ENCODE results near the gene RBM4B. TPM values are rescaled to one million over a fixed set of nuclear protein-coding genes. Genes with fewer than 3 reads are reported as not detected.

The RBM4B gene
- total RNA-seq, 1 donor from 2014 or later, result 17.4 TPM

GRCh38 chr11:66719111-66719872 lies 41.6 kb upstream of the RBM4B start:
- Histone ChIP-seq H3K4me1 (no peaks in the 10 kb centered on the region), H3K4me3 (no peak overlapping the region), H3K9me3 (no peaks in the 10 kb centered on the region), H3K36me3 (no peaks in the 10 kb centered on the region), H3K27me3 (no peaks in the 10 kb centered on the region), H3K27ac (no peak overlapping the region)
- intact Hi-C loops (cut with DNase I), result no loop called here
- TF ChIP-seq POLR2AphosphoS5 (IDR thresholded peaks at IDR 0.05; ENCODE audit: insufficient read depth in 1 of 2, low read depth in 1 of 2) (no peak), POLR2A (IDR thresholded peaks at IDR 0.05) (no peak), CTCF (IDR thresholded peaks at IDR 0.05) (no peak)
- DNase-seq (ENCODE audit: extremely low spot score in 2 of 2), result no peak

GRCh38 chr11:66718320-66718971 lies 40.8 kb upstream of the RBM4B start:
- no peaks in the 10 kb centered on the region for H3K27me3 ChIP-seq
- no peak overlapping the region for H3K27ac ChIP-seq
- H3K4me3 ChIP-seq, result peak overlapping the region in 1 of 2 donors; percentile 41
- no peaks in the 10 kb centered on the region for H3K4me1 ChIP-seq
- no peaks in the 10 kb centered on the region for H3K36me3 ChIP-seq
- TF ChIP-seq POLR2AphosphoS5 (IDR thresholded peaks at IDR 0.05; ENCODE audit: insufficient read depth in 1 of 2, low read depth in 1 of 2) (peak in 1 of 2 donors; percentile 33), POLR2A (IDR thresholded peaks at IDR 0.05) (no peak)
- intact Hi-C loops (cut with DNase I), result no loop called here
- H3K9me3 ChIP-seq, result no peaks in the 10 kb centered on the region
- DNase-seq (ENCODE audit: extremely low spot score in 2 of 2), result no peak

GRCh38 chr11:66717925-66718319 lies 40.2 kb upstream of the RBM4B start:
- no peaks in the 10 kb centered on the region for H3K9me3 ChIP-seq
- H3K27ac ChIP-seq, result no peak overlapping the region
- H3K36me3 ChIP-seq, result no peaks in the 10 kb centered on the region
- intact Hi-C loops (cut with DNase I), result no loop called here
- no peak for DNase-seq (ENCODE audit: extremely low spot score in 2 of 2)
- TF ChIP-seq CTCF (IDR thresholded peaks at IDR 0.05) (no peak), POLR2A (IDR thresholded peaks at IDR 0.05) (no peak), POLR2AphosphoS5 (IDR thresholded peaks at IDR 0.05; ENCODE audit: insufficient read depth in 1 of 2, low read depth in 1 of 2) (no peak)
- H3K4me3 ChIP-seq, result peak overlapping the region in 1 of 2 donors; percentile 41
- H3K4me1 ChIP-seq, result no peaks in the 10 kb centered on the region
- H3K27me3 ChIP-seq, result no peaks in the 10 kb centered on the region

GRCh38 chr11:66716996-66717395 lies 39.3 kb upstream of the RBM4B start:
- TF ChIP-seq POLR2AphosphoS5 (IDR thresholded peaks at IDR 0.05; ENCODE audit: insufficient read depth in 1 of 2, low read depth in 1 of 2) (no peak), CTCF (IDR thresholded peaks at IDR 0.05) (no peak), POLR2A (IDR thresholded peaks at IDR 0.05) (no peak)
- H3K9me3 ChIP-seq, result no peaks in the 10 kb centered on the region
- H3K27ac ChIP-seq, result no peak overlapping the region
- no peak for DNase-seq (ENCODE audit: extremely low spot score in 2 of 2)
- no peaks in the 10 kb centered on the region for H3K4me1 ChIP-seq
- no peak overlapping the region for H3K4me3 ChIP-seq
- no peaks in the 10 kb centered on the region for H3K27me3 ChIP-seq
- no peaks in the 10 kb centered on the region for H3K36me3 ChIP-seq
- intact Hi-C loops (cut with DNase I), result no loop called here

- DNase-seq (ENCODE audit: extremely low spot score in 2 of 2), result no peak
- Histone ChIP-seq H3K4me1 (no peaks in the 10 kb centered on the region), H3K9me3 (no peaks in the 10 kb centered on the region), H3K36me3 (no peaks in the 10 kb centered on the region), H3K27me3 (no peaks in the 10 kb centered on the region), H3K4me3 (no peak overlapping the region), H3K27ac (no peak overlapping the region)
- intact Hi-C loops (cut with DNase I), result no loop called here
- TF ChIP-seq CTCF (IDR thresholded peaks at IDR 0.05) (no peak), POLR2AphosphoS5 (IDR thresholded peaks at IDR 0.05; ENCODE audit: insufficient read depth in 1 of 2, low read depth in 1 of 2) (no peak), POLR2A (IDR thresholded peaks at IDR 0.05) (no peak)
Observed at GRCh38 chr11:66715346-66716085, 37.8 kb upstream of the RBM4B start.
